ENCODE measurements around the gene DUSP28.

The DUSP28 gene

GRCh38 chr2:240567137-240567871 is 7.1 kb downstream of the DUSP28 start:
- H3K4me1 ChIP-seq (ENCODE audit: control insufficient read depth, insufficient read depth, low read length), result peaks cover 26% of the 10 kb centered on the region
- peaks cover 3% of the 10 kb centered on the region for H3K36me3 ChIP-seq (ENCODE audit: control insufficient read depth, insufficient read depth, low read length)
- H3K27ac ChIP-seq (ENCODE audit: low read depth, low read length), result peak overlapping the region; percentile 79
- peak overlapping the region; percentile 90 for H3K4me3 ChIP-seq (ENCODE audit: low read length)
- H3K9ac ChIP-seq (ENCODE audit: low read length), result peak overlapping the region; percentile 45
- no peaks in the 10 kb centered on the region for H3K27me3 ChIP-seq (ENCODE audit: control insufficient read depth, insufficient read depth, low read length)

- peaks cover 26% of the 10 kb centered on the region for H3K4me1 ChIP-seq (ENCODE audit: control insufficient read depth, insufficient read depth, low read length)
Measured at GRCh38 chr2:240567872-240568677, 7.9 kb downstream of the DUSP28 start, which contains the start of gene RNPEPL1. TSS of gene RNPEPL1 (plus strand) at chr2:240568484. CDS start at chr2:240568587, 103 bp downstream.

GRCh38 chr2:240568678-240569522 is 8.7 kb downstream of the DUSP28 start:
- peak overlapping the region; percentile 82 for H3K9ac ChIP-seq (ENCODE audit: low read length)
- H3K27me3 ChIP-seq (ENCODE audit: control insufficient read depth, insufficient read depth, low read length), result no peaks in the 10 kb centered on the region
- peaks cover 26% of the 10 kb centered on the region for H3K4me1 ChIP-seq (ENCODE audit: control insufficient read depth, insufficient read depth, low read length)
- peaks cover under 1% of the 10 kb centered on the region for H3K36me3 ChIP-seq (ENCODE audit: control insufficient read depth, insufficient read depth, low read length)
- peak overlapping the region; percentile 48 for H3K27ac ChIP-seq (ENCODE audit: low read depth, low read length)
- H3K4me3 ChIP-seq (ENCODE audit: low read length), result peak overlapping the region; percentile 89

More at GRCh38 chr2:240567872-240568677, 7.9 kb downstream of the DUSP28 start, which contains the start of gene RNPEPL1:
- Histone ChIP-seq H3K27me3 (ENCODE audit: control insufficient read depth, insufficient read depth, low read length) (no peaks in the 10 kb centered on the region), H3K27ac (ENCODE audit: low read depth, low read length) (peak within 1 kb of the TSS; percentile 79), H3K36me3 (ENCODE audit: control insufficient read depth, insufficient read depth, low read length) (peaks cover 3% of the 10 kb centered on the region), H3K4me3 (ENCODE audit: low read length) (peak within 1 kb of the TSS; percentile 90), H3K9ac (ENCODE audit: low read length) (peak within 1 kb of the TSS; percentile 82)

GRCh38 chr2:240569523-240569997 is 9.4 kb downstream of the DUSP28 start:
- H3K4me1 ChIP-seq (ENCODE audit: control insufficient read depth, insufficient read depth, low read length), result peaks cover 26% of the 10 kb centered on the region
- H3K27me3 ChIP-seq (ENCODE audit: control insufficient read depth, insufficient read depth, low read length), result no peaks in the 10 kb centered on the region
- peak overlapping the region; percentile 89 for H3K4me3 ChIP-seq (ENCODE audit: low read length)
- peaks cover 6% of the 10 kb centered on the region for H3K36me3 ChIP-seq (ENCODE audit: control insufficient read depth, insufficient read depth, low read length)
- H3K9ac ChIP-seq (ENCODE audit: low read length), result no peak overlapping the region
- peak overlapping the region; percentile 48 for H3K27ac ChIP-seq (ENCODE audit: low read depth, low read length)

- Histone ChIP-seq H3K9ac (ENCODE audit: low read length) (no peak overlapping the region), H3K36me3 (ENCODE audit: control insufficient read depth, insufficient read depth, low read length) (peaks cover 11% of the 10 kb centered on the region), H3K4me3 (ENCODE audit: low read length) (peak overlapping the region; percentile 89), H3K27ac (ENCODE audit: low read depth, low read length) (no peak overlapping the region), H3K4me1 (ENCODE audit: control insufficient read depth, insufficient read depth, low read length) (peaks cover 26% of the 10 kb centered on the region), H3K27me3 (ENCODE audit: control insufficient read depth, insufficient read depth, low read length) (no peaks in the 10 kb centered on the region)
Measured at GRCh38 chr2:240569998-240570530, 9.9 kb downstream of the DUSP28 start.

GRCh38 chr2:240570531-240571313 is 10.6 kb downstream of the DUSP28 start:
- H3K27me3 ChIP-seq (ENCODE audit: control insufficient read depth, insufficient read depth, low read length), result no peaks in the 10 kb centered on the region
- H3K27ac ChIP-seq (ENCODE audit: low read depth, low read length), result no peak overlapping the region
- H3K4me1 ChIP-seq (ENCODE audit: control insufficient read depth, insufficient read depth, low read length), result peaks cover 25% of the 10 kb centered on the region
- H3K9ac ChIP-seq (ENCODE audit: low read length), result no peak overlapping the region
- peak overlapping the region; percentile 89 for H3K4me3 ChIP-seq (ENCODE audit: low read length)
- peaks cover 13% of the 10 kb centered on the region for H3K36me3 ChIP-seq (ENCODE audit: control insufficient read depth, insufficient read depth, low read length)

GRCh38 chr2:240571314-240571973 is 11.3 kb downstream of the DUSP28 start:
- Histone ChIP-seq H3K27ac (ENCODE audit: low read depth, low read length) (no peak overlapping the region), H3K36me3 (ENCODE audit: control insufficient read depth, insufficient read depth, low read length) (peaks cover 13% of the 10 kb centered on the region), H3K4me1 (ENCODE audit: control insufficient read depth, insufficient read depth, low read length) (peaks cover 21% of the 10 kb centered on the region), H3K27me3 (ENCODE audit: control insufficient read depth, insufficient read depth, low read length) (no peaks in the 10 kb centered on the region), H3K4me3 (ENCODE audit: low read length) (no peak overlapping the region), H3K9ac (ENCODE audit: low read length) (no peak overlapping the region)

- H3K9ac ChIP-seq (ENCODE audit: low read length), result no peak overlapping the region
- H3K4me3 ChIP-seq (ENCODE audit: low read length), result no peak overlapping the region
- H3K36me3 ChIP-seq (ENCODE audit: control insufficient read depth, insufficient read depth, low read length), result peaks cover 16% of the 10 kb centered on the region
- peaks cover 13% of the 10 kb centered on the region for H3K4me1 ChIP-seq (ENCODE audit: control insufficient read depth, insufficient read depth, low read length)
- no peak overlapping the region for H3K27ac ChIP-seq (ENCODE audit: low read depth, low read length)
- no peaks in the 10 kb centered on the region for H3K27me3 ChIP-seq (ENCODE audit: control insufficient read depth, insufficient read depth, low read length)
Measured at GRCh38 chr2:240572141-240573031, 12.2 kb downstream of the DUSP28 start.

GRCh38 chr2:240573071-240573515 is 12.9 kb downstream of the DUSP28 start:
- Histone ChIP-seq H3K36me3 (ENCODE audit: control insufficient read depth, insufficient read depth, low read length) (peaks cover 17% of the 10 kb centered on the region), H3K27ac (ENCODE audit: low read depth, low read length) (no peak overlapping the region), H3K4me3 (ENCODE audit: low read length) (no peak overlapping the region), H3K4me1 (ENCODE audit: control insufficient read depth, insufficient read depth, low read length) (peaks cover 10% of the 10 kb centered on the region), H3K9ac (ENCODE audit: low read length) (no peak overlapping the region), H3K27me3 (ENCODE audit: control insufficient read depth, insufficient read depth, low read length) (no peaks in the 10 kb centered on the region)

All from rectal smooth muscle tissue (tissue), 1 donor.